Myometrial cell (primary cell): ENCODE data around the gene TXNRD1. TPM values are rescaled to one million over a fixed set of nuclear protein-coding genes. Genes with fewer than 3 reads are reported as not detected.

ENCODE experiments used
- total RNA-seq: library from RNA; depleted of rRNA; stranded (reverse); fragments of >200 nt; gene quantifications from 2 replicates; pipeline ENCODE4 v1.2.3, GENCODE V29; 2015

Gene TXNRD1
- total RNA-seq, result 334 and 394 TPM in 2 replicates

GRCh38 chr12:104215638-104216297 lies at the start of gene TXNRD1:
Gene TXNRD1, plus strand, starts transcription at chr12:104215779. Its CDS starts 24 bp downstream, at chr12:104215803.

GRCh38 chr12:104303538-104304151 lies 88.1 kb downstream of the TXNRD1 start, which contains the start of gene EID3:
Gene EID3, plus strand, starts transcription at chr12:104303739. Its CDS starts 196 bp downstream, at chr12:104303935.

Other genes with a start within 250 kb of the TXNRD1 start
- gene TDG, start 249.9 kb upstream of the TXNRD1 start, total RNA-seq, result 8.3 and 12.1 TPM in 2 replicates
- gene GLT8D2, start 165.6 kb upstream of the TXNRD1 start, total RNA-seq, result 20.2 and 26.4 TPM in 2 replicates
- gene HCFC2, start 151.2 kb upstream of the TXNRD1 start, total RNA-seq, result 11.5 and 14.7 TPM in 2 replicates
- 36.0 and 39.3 TPM in 2 replicates for gene NFYB, start 77.6 kb upstream of the TXNRD1 start, total RNA-seq
- gene EID3, start 88.0 kb downstream of the TXNRD1 start, total RNA-seq, result 2.6 and 3.0 TPM in 2 replicates
- gene CHST11, start 241.2 kb downstream of the TXNRD1 start, total RNA-seq, result 3.4 and 4.9 TPM in 2 replicates